ENCODE results near the gene CFAP221.

Gene CFAP221

DNA sequence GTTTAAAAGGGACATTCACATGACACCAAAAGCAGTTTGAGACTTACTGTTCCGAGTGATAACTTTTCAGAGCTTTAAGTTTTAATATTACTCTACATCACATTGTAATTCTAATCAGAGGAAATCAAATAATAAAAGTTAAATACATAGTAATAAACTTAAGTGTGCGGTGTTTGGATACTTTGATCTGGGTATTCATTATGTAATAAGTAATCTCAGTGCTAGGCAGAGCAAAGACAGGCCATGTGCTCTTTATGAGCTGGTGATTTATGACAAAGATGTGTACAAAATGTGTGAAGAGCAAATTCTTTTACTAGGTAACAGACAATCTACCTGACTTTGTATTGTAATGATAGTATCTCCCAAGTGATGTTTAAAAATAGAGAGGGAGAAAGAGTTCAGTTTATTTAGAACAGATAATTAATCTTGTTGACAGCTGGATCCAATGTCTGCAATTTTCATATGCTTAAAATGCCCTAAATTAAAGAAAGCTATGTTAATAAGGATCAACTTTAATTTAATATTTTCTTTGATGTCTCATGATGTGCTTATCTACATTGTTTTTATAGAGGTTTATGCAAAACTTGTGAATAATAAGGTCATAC, 4.4 kb downstream of the CFAP221 start:
- Histone ChIP-seq H3K27me3 (replicated peaks) (peaks cover 6% of the 10 kb centered on the region), H3K4me3 (ENCODE audit: low read depth, low read length) (no peak overlapping the region), H3K27ac (no peak overlapping the region), H3K36me3 (replicated peaks) (no peaks in the 10 kb centered on the region)
- TF ChIP-seq, protein P1, sequence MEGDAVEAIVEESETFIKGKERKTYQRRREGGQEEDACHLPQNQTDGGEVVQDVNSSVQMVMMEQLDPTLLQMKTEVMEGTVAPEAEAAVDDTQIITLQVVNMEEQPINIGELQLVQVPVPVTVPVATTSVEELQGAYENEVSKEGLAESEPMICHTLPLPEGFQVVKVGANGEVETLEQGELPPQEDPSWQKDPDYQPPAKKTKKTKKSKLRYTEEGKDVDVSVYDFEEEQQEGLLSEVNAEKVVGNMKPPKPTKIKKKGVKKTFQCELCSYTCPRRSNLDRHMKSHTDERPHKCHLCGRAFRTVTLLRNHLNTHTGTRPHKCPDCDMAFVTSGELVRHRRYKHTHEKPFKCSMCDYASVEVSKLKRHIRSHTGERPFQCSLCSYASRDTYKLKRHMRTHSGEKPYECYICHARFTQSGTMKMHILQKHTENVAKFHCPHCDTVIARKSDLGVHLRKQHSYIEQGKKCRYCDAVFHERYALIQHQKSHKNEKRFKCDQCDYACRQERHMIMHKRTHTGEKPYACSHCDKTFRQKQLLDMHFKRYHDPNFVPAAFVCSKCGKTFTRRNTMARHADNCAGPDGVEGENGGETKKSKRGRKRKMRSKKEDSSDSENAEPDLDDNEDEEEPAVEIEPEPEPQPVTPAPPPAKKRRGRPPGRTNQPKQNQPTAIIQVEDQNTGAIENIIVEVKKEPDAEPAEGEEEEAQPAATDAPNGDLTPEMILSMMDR (IDR thresholded peaks at IDR 0.05; ENCODE audit: low read depth, low read length, missing control alignments): no peak
- in situ Hi-C loops (cut with HindIII; ENCODE audit: low pct_ligation_motif_present, low sequenced_read_pairs): no loop called here
- DNase-seq: no peak

DNA sequence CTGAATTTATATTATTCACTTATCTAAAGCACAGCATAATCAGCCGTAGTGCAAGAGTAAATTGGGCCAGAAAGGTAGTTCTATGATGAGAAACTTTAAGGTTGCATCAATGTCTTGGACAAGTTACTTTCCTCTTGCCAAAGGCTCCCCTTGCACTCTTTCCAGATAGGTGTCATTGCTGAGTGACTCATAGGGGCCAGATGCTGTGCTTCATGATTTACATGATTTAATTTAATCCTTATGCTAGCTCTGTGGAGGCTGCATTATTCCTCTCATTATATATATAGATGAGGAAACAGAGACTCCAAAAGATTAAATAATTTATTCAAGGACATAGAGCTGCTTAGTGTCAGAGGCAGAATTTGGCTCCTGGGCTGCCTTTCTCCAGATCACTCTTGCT, 5.0 kb downstream of the CFAP221 start:
- TF ChIP-seq, protein P1 (IDR thresholded peaks at IDR 0.05; ENCODE audit: low read depth, low read length, missing control alignments): no peak
- Histone ChIP-seq H3K27me3 (replicated peaks) (peaks cover 6% of the 10 kb centered on the region), H3K27ac (no peak overlapping the region), H3K36me3 (replicated peaks) (no peaks in the 10 kb centered on the region), H3K4me3 (ENCODE audit: low read depth, low read length) (no peak overlapping the region)
- no peak for DNase-seq
- in situ Hi-C loops (cut with HindIII; ENCODE audit: low pct_ligation_motif_present, low sequenced_read_pairs): no loop called here

DNA sequence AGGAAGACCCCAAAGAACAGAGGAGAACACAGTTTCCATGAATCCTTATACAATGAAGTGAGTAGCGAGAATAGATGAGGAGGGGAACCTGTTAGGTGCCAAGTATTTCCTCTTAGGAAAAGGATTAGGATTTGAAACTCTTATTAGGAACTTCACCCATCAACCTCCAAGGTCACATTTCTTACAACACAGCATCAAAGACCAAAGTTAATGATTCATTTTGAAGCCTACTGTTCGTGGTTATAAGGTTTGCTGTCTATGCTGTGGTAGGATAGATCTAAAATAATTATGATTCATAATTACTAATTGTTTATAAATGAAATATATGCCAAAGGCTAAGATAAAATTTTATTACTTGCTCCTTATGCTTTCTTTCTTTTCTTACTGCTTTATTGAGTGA, 6.1 kb downstream of the CFAP221 start:
- Histone ChIP-seq H3K36me3 (replicated peaks) (no peaks in the 10 kb centered on the region), H3K27me3 (replicated peaks) (peaks cover 1% of the 10 kb centered on the region), H3K27ac (no peak overlapping the region), H3K4me3 (ENCODE audit: low read depth, low read length) (no peak overlapping the region)
- TF ChIP-seq, protein P1 (IDR thresholded peaks at IDR 0.05; ENCODE audit: low read depth, low read length, missing control alignments): no peak
- in situ Hi-C loops (cut with HindIII; ENCODE audit: low pct_ligation_motif_present, low sequenced_read_pairs): no loop called here
- DNase-seq: no peak

DNA sequence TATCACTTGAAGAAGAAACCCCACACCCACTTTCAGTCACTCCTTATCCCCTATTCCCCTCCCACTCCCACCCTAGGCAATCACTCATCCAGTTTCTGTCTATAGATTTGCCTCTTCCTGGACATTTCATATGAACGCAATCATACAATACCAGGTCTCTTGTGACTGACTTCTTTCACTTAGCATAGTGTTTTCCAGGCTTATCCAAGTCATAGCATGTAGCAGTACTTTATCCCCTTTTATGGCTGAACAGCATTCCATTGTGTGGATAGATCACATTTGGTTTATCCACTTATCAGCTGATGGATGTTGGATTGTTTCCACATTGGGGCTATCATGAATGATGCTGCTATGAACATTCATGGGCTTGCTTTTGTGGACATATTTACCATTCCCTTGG, 6.6 kb downstream of the CFAP221 start:
- Histone ChIP-seq H3K36me3 (replicated peaks) (no peaks in the 10 kb centered on the region), H3K27ac (no peak overlapping the region), H3K27me3 (replicated peaks) (no peaks in the 10 kb centered on the region), H3K4me3 (ENCODE audit: low read depth, low read length) (no peak overlapping the region)
- TF ChIP-seq, protein P1 (IDR thresholded peaks at IDR 0.05; ENCODE audit: low read depth, low read length, missing control alignments): no peak
- DNase-seq: no peak
- in situ Hi-C loops (cut with HindIII; ENCODE audit: low pct_ligation_motif_present, low sequenced_read_pairs): no loop called here

DNA sequence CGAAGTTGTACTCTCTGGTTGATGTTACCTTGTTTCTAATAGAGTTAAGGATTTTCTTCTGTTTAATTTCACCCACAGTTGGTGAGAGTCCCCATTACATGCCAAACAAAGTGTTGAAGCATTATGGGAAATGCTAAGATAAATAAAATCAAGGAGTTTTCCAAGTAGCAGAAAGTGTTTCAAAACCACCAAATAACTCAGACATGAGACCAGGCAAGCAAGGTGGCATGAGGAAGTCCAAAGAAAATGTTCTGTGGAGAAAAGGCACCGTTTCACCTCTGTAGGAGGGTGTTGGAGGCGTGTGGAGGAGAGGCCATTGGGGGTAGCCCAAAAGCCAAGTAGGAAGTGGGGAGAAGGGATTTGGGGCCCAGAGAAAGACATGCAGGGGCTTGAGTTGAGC, 8.7 kb downstream of the CFAP221 start:
- Histone ChIP-seq H3K27me3 (replicated peaks) (no peaks in the 10 kb centered on the region), H3K36me3 (replicated peaks) (no peaks in the 10 kb centered on the region), H3K27ac (no peak overlapping the region), H3K4me3 (ENCODE audit: low read depth, low read length) (no peak overlapping the region)
- TF ChIP-seq, protein P1 (IDR thresholded peaks at IDR 0.05; ENCODE audit: low read depth, low read length, missing control alignments): no peak
- DNase-seq: no peak
- in situ Hi-C loops (cut with HindIII; ENCODE audit: low pct_ligation_motif_present, low sequenced_read_pairs): no loop called here

DNA sequence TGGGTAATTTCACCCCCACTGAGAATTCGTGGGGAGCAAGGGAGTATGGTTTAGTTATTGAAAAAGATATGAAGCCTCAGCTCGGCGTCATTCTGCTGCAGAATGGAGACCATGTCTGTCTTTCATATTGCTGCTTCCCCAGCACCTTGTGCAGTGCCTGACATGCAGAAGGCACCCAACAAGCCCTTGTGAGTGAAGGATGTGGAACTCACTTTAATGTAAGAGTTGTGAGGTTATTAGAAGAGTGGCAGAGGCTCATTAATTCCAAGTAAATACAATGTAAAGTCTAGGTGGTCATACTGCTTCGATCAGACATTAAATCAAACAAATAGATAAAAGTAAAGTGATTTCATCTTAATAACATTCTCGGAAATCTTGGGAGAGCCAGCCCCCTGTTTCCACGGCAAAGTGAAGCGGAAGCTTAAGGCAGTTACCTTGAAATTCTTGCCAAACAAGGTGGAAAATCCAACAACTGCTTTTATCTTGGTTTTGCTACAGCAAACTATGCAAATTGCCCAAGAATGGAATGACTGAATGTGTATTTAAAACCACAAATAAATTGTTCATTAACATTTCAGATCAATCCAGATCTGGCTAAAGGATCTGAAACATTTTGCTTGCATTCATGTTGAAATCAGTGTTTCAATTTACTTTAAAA, 9.6 kb downstream of the CFAP221 start:
- in situ Hi-C loops (cut with HindIII; ENCODE audit: low pct_ligation_motif_present, low sequenced_read_pairs): no loop called here
- Histone ChIP-seq H3K27ac (no peak overlapping the region), H3K27me3 (replicated peaks) (no peaks in the 10 kb centered on the region), H3K36me3 (replicated peaks) (no peaks in the 10 kb centered on the region), H3K4me3 (ENCODE audit: low read depth, low read length) (no peak overlapping the region)
- DNase-seq: no peak
- TF ChIP-seq, protein P1 (IDR thresholded peaks at IDR 0.05; ENCODE audit: low read depth, low read length, missing control alignments): no peak

Measured in brain microvascular endothelial cell (primary cell).